OCI-LY3 (cell line): Measurements from ENCODE around the gene SHLD2.
"Not testable (repeated sequence)": the region's sequence is repeated elsewhere in the genome, so short reads cannot be mapped to it uniquely, and the experiment has no call there.

Experiments used
- EZH2phosphoT487 ChIP-seq: fragments of 200-600 bp; shearing (Covaris generic); IDR thresholded peaks from 2 replicates; pipeline ENCODE4 v1.6.1; 2018; ENCODE audit warnings: antibody characterized with exemption, mixed run types, low read depth
- TF ChIP-seq, protein P1 (sequence below): fragments of 200-600, 300-600 bp; sonication (generic); IDR thresholded peaks from 2 replicates; pipeline ENCODE4 v1.5.1; 2014; ENCODE audit warnings: antibody characterized with exemption, low read length, low read depth

DNA sequence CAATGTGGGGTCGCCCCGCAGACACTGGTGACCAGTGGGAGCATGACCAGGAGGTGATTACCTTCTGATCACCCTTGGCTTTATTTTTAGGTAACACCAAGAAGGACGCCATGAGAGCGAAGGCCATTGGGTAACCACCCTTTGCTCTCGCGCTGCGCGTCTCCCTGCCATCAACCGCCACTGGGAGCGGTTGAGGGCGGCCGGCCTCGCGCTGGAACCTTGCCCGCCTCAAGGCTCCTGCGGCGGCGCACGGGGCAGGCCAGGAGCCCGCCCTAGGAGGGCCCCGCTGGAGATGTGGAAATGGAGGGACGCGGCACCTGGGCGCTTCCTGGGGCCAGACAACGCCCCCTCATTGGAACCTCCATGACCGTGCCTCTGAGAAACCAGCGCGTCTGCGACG, 127.8 kb downstream of the SHLD2 start:
- TF ChIP-seq, protein P1, sequence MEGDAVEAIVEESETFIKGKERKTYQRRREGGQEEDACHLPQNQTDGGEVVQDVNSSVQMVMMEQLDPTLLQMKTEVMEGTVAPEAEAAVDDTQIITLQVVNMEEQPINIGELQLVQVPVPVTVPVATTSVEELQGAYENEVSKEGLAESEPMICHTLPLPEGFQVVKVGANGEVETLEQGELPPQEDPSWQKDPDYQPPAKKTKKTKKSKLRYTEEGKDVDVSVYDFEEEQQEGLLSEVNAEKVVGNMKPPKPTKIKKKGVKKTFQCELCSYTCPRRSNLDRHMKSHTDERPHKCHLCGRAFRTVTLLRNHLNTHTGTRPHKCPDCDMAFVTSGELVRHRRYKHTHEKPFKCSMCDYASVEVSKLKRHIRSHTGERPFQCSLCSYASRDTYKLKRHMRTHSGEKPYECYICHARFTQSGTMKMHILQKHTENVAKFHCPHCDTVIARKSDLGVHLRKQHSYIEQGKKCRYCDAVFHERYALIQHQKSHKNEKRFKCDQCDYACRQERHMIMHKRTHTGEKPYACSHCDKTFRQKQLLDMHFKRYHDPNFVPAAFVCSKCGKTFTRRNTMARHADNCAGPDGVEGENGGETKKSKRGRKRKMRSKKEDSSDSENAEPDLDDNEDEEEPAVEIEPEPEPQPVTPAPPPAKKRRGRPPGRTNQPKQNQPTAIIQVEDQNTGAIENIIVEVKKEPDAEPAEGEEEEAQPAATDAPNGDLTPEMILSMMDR, result not testable (repeated sequence)
- TF ChIP-seq EZH2phosphoT487, result not testable (repeated sequence)
